Peyer's patch (tissue), 4 donors: Measurements from ENCODE around the gene MZT2B. TPM values are rescaled to one million over a fixed set of nuclear protein-coding genes. Genes with fewer than 3 reads are reported as not detected.
"Not testable (repeated sequence)": the region's sequence is repeated elsewhere in the genome, so short reads cannot be mapped to it uniquely, and the experiment has no call there.

Source experiments
- DNase-seq, 3 donors: peaks; one replicate each; pipeline ENCODE4 v3.0.0-alpha.2; 2017 to 2019
- H3K27ac ChIP-seq, 4 donors: fragments of 200-600 bp; sonication (generic); one replicate each; pipeline ENCODE4 v1.5.1; 2016 to 2019
- H3K27me3 ChIP-seq, 2 donors: fragments of 200-600 bp; sonication (generic); one replicate each; pipeline ENCODE4 v1.5.1; 2019
- H3K36me3 ChIP-seq, 3 donors: fragments of 200-600 bp; sonication (generic); one replicate each; pipeline ENCODE4 v1.5.1; 2016 to 2019
- H3K4me1 ChIP-seq, 4 donors: fragments of 200-600 bp; sonication (generic); one replicate each; pipeline ENCODE4 v1.5.1; 2016 to 2019
- H3K4me3 ChIP-seq, 4 donors: fragments of 200-600 bp; sonication (generic); 1 replicate in 3 of 4; 2 replicates in 1 of 4; pipeline ENCODE4 v1.5.1; 2016 to 2019; ENCODE audit warnings: mild to moderate bottlenecking in 1 of 4
- H3K9me3 ChIP-seq, 4 donors: fragments of 200-600 bp; sonication (generic); one replicate each; pipeline ENCODE4 v1.5.1; 2016 to 2019; ENCODE audit warnings: mild to moderate bottlenecking in 1 of 4
- POLR2A ChIP-seq, 2 donors: fragments of 450-650 bp; IDR thresholded peaks; one replicate each; pipeline ENCODE4 v1.5.1; 2017; ENCODE audit warnings: antibody characterized with exemption in 2 of 2, mild to moderate bottlenecking in 2 of 2, moderate library complexity in 2 of 2
- total RNA-seq, 4 donors: library from RNA; depleted of rRNA; stranded (reverse); fragments of >200 nt; gene quantifications; one replicate each; pipeline ENCODE4 v1.1.0, GENCODE V29; 2016
- TF ChIP-seq, protein P1 (sequence below), 6 experiments: fragments of 450-650 bp in 4 of 6; fragments of 200-600 bp in 2 of 6; sonication (generic) in 1 of 6; IDR thresholded peaks; one replicate each; pipeline ENCODE4 v1.5.1; 2017 to 2019; ENCODE audit warnings: antibody characterized with exemption in 6 of 6, mild to moderate bottlenecking in 3 of 6, moderate library complexity in 1 of 6

MZT2B gene
- total RNA-seq, 4 donors from 2014 or later: 47.0 to 88.6 (median 61.8) TPM

DNA sequence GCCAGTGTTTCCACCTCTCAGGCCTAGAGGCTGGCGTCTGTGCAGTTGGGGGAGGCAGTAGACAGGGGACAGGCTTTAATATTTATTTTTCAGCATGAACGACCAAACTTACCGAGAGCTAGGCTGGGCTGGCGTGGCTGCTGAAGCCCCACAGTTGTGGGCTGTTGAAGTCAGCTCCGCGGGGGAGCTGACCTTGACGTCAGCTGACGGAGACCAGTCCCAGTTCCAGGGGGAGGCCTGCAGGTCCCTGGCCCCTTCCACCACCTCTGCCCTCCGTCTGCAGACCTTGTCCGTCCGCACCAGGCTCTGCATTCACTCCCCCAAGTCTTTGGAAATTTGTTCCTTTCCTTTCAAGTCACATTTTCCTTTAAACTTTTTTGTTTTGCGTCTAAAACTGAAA is 49.6 kb downstream of the MZT2B start:
- no peak for TF ChIP-seq POLR2A (IDR thresholded peaks at IDR 0.05)
- TF ChIP-seq, protein P1, sequence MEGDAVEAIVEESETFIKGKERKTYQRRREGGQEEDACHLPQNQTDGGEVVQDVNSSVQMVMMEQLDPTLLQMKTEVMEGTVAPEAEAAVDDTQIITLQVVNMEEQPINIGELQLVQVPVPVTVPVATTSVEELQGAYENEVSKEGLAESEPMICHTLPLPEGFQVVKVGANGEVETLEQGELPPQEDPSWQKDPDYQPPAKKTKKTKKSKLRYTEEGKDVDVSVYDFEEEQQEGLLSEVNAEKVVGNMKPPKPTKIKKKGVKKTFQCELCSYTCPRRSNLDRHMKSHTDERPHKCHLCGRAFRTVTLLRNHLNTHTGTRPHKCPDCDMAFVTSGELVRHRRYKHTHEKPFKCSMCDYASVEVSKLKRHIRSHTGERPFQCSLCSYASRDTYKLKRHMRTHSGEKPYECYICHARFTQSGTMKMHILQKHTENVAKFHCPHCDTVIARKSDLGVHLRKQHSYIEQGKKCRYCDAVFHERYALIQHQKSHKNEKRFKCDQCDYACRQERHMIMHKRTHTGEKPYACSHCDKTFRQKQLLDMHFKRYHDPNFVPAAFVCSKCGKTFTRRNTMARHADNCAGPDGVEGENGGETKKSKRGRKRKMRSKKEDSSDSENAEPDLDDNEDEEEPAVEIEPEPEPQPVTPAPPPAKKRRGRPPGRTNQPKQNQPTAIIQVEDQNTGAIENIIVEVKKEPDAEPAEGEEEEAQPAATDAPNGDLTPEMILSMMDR (IDR thresholded peaks at IDR 0.05): no peak
- no peak overlapping the region for H3K4me3 ChIP-seq
- no peaks in the 10 kb centered on the region for H3K27me3 ChIP-seq
- H3K27ac ChIP-seq: no peak overlapping the region
- H3K36me3 ChIP-seq: no peaks in the 10 kb centered on the region
- no peaks in the 10 kb centered on the region for H3K9me3 ChIP-seq
- H3K4me1 ChIP-seq: no peaks in the 10 kb centered on the region
- DNase-seq: no peak

DNA sequence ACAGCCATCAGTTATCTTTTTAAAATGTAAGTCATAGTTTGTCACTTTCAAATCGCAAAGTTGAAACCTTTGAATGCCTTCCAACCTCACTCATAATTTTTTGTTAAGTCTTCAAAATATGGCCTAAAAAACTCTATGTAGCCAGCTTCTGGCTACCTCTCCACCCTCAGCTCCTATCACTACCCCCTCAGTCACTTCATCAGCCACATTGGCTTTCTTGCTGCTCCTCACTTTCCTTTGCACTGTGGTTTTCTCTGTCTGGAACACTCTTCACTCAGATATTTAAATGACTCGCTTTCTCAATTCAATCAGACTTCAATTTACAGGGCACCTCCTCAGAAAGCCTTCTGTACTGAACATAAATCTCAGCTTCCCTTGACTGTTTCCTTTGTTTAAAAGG is 51.0 kb downstream of the MZT2B start:
- H3K36me3 ChIP-seq, H3K4me3 ChIP-seq, H3K4me1 ChIP-seq, H3K9me3 ChIP-seq, H3K27ac ChIP-seq, H3K27me3 ChIP-seq, DNase-seq: not testable (repeated sequence)

DNA sequence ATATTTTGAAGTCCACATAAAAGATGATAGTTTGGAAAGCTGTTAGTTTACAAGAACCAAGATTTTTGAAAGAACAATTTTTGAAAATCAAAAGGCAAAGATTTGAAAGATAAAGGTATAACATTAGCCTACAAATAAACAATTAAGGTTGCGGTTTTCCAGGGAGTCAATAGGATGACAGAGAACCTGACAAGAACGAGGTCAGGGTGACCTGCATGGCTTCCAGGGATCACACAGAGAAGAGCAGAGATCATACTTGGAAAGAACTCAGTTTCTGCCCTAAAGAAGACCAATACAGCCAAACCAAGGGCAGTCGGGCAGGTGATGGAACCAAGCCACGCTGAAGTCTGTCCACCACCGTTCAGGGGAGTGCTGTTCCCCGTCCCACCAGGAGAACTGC is 57.5 kb downstream of the MZT2B start:
- not testable (repeated sequence) for H3K27me3 ChIP-seq, H3K4me3 ChIP-seq, H3K27ac ChIP-seq

More for the DNA sequence above, 57.5 kb downstream of the MZT2B start:
- H3K9me3 ChIP-seq, H3K4me1 ChIP-seq, DNase-seq, H3K36me3 ChIP-seq: not testable (repeated sequence)

Other genes starting within 250 kb of the MZT2B start
- not detected for gene RAB6C, start 202.6 kb upstream of the MZT2B start, total RNA-seq
- under 1 TPM in 1 of 4 donors, not detected in 3; 0.28 TPM for gene POTEF, start 53.0 kb upstream of the MZT2B start, total RNA-seq
- 1 to 10 TPM in 2 of 4 donors, not detected in 2; 2.1 to 2.6 TPM for gene CCDC74B, start 37.1 kb upstream of the MZT2B start, total RNA-seq
- gene SMPD4, start 660 bp upstream of the MZT2B start, total RNA-seq: 10 to 100 TPM; 48.0 to 83.3 (median 60.3) TPM
- gene TUBA3E, start 16.2 kb downstream of the MZT2B start, total RNA-seq: not detected
- gene IMP4, start 160.6 kb downstream of the MZT2B start, total RNA-seq: 10 to 100 TPM; 41.9 to 99.9 (median 62.8) TPM
- 100 to 1,000 TPM; 137 to 208 (median 169) TPM for gene PTPN18, start 173.8 kb downstream of the MZT2B start, total RNA-seq